B cell (primary cell): ENCODE results near the gene KIF21B. TPM values are rescaled to one million over a fixed set of nuclear protein-coding genes. Genes with fewer than 3 reads are reported as not detected.

Experiments
- ATAC-seq: fragments of 200-7000 bp; cut with Tn5 transposase; one replicate; pipeline ENCODE4 v1.10.0; 2021; ENCODE audit warnings: low read depth, mild to moderate bottlenecking, moderate number of reproducible peaks, moderate library complexity
- CTCF ChIA-PET: fragments of 350-600 bp; sonication (Branson Sonifier 250); formaldehyde crosslinking; loops from one replicate; lab custom pipeline; 2021; ENCODE audit warnings: antibody characterized with exemption, inconsistent platforms; lab: Charles Lee
- POLR2A ChIA-PET: fragments of 350-600 bp; sonication (Branson Sonifier 250); formaldehyde crosslinking; loops from one replicate; lab custom pipeline; 2021; ENCODE audit warnings: antibody characterized with exemption; lab: Charles Lee
- DNase-seq: peaks from one replicate; pipeline ENCODE4 v3.0.0; 2013
- H2AFZ ChIP-seq: 2 replicates; pipeline ENCODE4 v1.6.1; 2012; ENCODE audit warnings: mild to moderate bottlenecking, low read depth, low read length; ENCODE audit not compliant: insufficient read depth, poor library complexity, severe bottlenecking
- H3K27ac ChIP-seq, 2 donors: 1 replicate in 1 of 2; 2 replicates in 1 of 2; pipeline ENCODE4 v1.5.1; 2012 to 2013; ENCODE audit warnings: low read length in 2 of 2, mild to moderate bottlenecking in 2 of 2, moderate library complexity in 1 of 2
- H3K27me3 ChIP-seq, 4 experiments: fragments of 200-600 bp in 1 of 4; sonication (generic) in 1 of 4; replicated peaks in 1 of 4; 1 replicate in 2 of 4; 2 replicates in 2 of 4; pipeline versions ENCODE4 v1.6.1 to v1.7.0; 2013 to 2016; ENCODE audit warnings: low read length in 3 of 4, mild to moderate bottlenecking in 2 of 4, mixed read lengths in 1 of 4, moderate library complexity in 1 of 4; ENCODE audit not compliant: insufficient read depth in 4 of 4, control insufficient read depth in 3 of 4; ENCODE audit errors: control extremely low read depth in 1 of 4
- H3K36me3 ChIP-seq, 2 experiments: replicated peaks in 1 of 2; 1 replicate in 1 of 2; 2 replicates in 1 of 2; pipeline versions ENCODE4 v1.6.1 to v1.7.1; 2013; ENCODE audit warnings: low read length in 1 of 2; ENCODE audit not compliant: insufficient read depth in 2 of 2, control insufficient read depth in 1 of 2; ENCODE audit errors: control extremely low read depth in 1 of 2, extremely low read depth in 1 of 2
- H3K4me1 ChIP-seq, 2 donors: fragments of 200-600 bp in 1 of 2; sonication (generic) in 1 of 2; 1 replicate in 1 of 2; 2 replicates in 1 of 2; pipeline versions ENCODE4 v1.5.1 to v1.6.1; 2013 to 2017; ENCODE audit warnings: low read length in 2 of 2; ENCODE audit not compliant: control insufficient read depth in 2 of 2, insufficient read depth in 2 of 2
- H3K4me2 ChIP-seq: replicated peaks from 2 replicates; pipeline ENCODE3; 2012; ENCODE audit warnings: mild to moderate bottlenecking, low read depth, low read length; ENCODE audit not compliant: poor library complexity, severe bottlenecking
- H3K4me3 ChIP-seq, 5 experiments: fragments of 200-600 bp in 1 of 5; sonication (generic) in 1 of 5; 1 replicate in 3 of 5; 2 replicates in 2 of 5; pipeline versions ENCODE4 v1.5.1 to v1.7.0; 2011 to 2016; ENCODE audit warnings: low read length in 4 of 5, mild to moderate bottlenecking in 4 of 5, low read depth in 2 of 5, control low read depth in 1 of 5, moderate library complexity in 1 of 5; ENCODE audit not compliant: insufficient read depth in 1 of 5; ENCODE audit errors: control extremely low read depth in 1 of 5, extremely low read depth in 1 of 5
- H3K79me2 ChIP-seq: fragments of 200-600 bp; sonication (generic); one replicate; pipeline ENCODE4 v1.6.0; 2016; ENCODE audit warnings: low read length; ENCODE audit not compliant: control insufficient read depth, insufficient read depth
- H3K9ac ChIP-seq: fragments of 200-600 bp; sonication (generic); 2 replicates; pipeline ENCODE4 v1.6.1; 2017; ENCODE audit warnings: mild to moderate bottlenecking, low read length, moderate library complexity
- H3K9me3 ChIP-seq, 3 donors: one replicate each; pipeline versions ENCODE4 v1.6.1 to v1.7.1; 2013; ENCODE audit warnings: low read length in 2 of 3; ENCODE audit not compliant: control insufficient read depth in 2 of 3, insufficient read depth in 1 of 3; ENCODE audit errors: control extremely low read depth in 1 of 3
- H4K20me1 ChIP-seq: 2 replicates; pipeline ENCODE4 v1.6.0; 2012; ENCODE audit warnings: mild to moderate bottlenecking, low read length; ENCODE audit not compliant: insufficient read depth, control insufficient read depth, poor library complexity, severe bottlenecking
- H3K27ac Mint-ChIP-seq: one replicate; pipeline ENCODE4 v1.8.0; 2021; ENCODE audit warnings: mixed read lengths
- H3K27me3 Mint-ChIP-seq: one replicate; pipeline ENCODE4 v1.8.0; 2021; ENCODE audit warnings: mixed read lengths
- H3K4me1 Mint-ChIP-seq: one replicate; pipeline ENCODE4 v1.8.0; 2021; ENCODE audit warnings: mixed read lengths
- H3K4me3 Mint-ChIP-seq: one replicate; pipeline ENCODE4 v1.8.0; 2021; ENCODE audit warnings: mixed read lengths
- H3K9me3 Mint-ChIP-seq: one replicate; pipeline ENCODE4 v1.8.0; 2022; ENCODE audit warnings: mixed read lengths; ENCODE audit not compliant: insufficient read depth
- CTCF ChIP-seq: fragments of 200-600 bp; IDR thresholded peaks from one replicate; pipeline ENCODE4 v1.8.0; 2022; ENCODE audit warnings: antibody characterized with exemption, mild to moderate bottlenecking
- EZH2 ChIP-seq: IDR thresholded peaks from 2 replicates; pipeline ENCODE4 v1.6.1; 2012; ENCODE audit warnings: borderline replicate concordance, low read depth, mild to moderate bottlenecking, moderate library complexity, low read length; ENCODE audit not compliant: insufficient read depth, poor library complexity, severe bottlenecking
- WGBS: methylation state at CpG from one replicate; pipeline ENCODE4 v1.1.5; 2013; ENCODE audit warnings: missing lambda C conversion rate; ENCODE audit not compliant: insufficient coverage; 5-methylcytosine and 5-hydroxymethylcytosine counted together
- intact Hi-C: fragments of 100-400 bp; cut with micrococcal nuclease; formaldehyde crosslinking; loops from one replicate; pipeline ENCODE4 v1.10.0; 2022
- polyA plus RNA-seq: library from polyadenylated mRNA; depleted of rRNA; stranded (reverse); fragments of >200 nt; gene quantifications from 2 replicates; pipeline ENCODE4 v1.2.3, GENCODE V29; 2012
- total RNA-seq, 2 donors: library from RNA; stranded (reverse); fragments of 120-200 nt in 1 of 2; gene quantifications; 1 replicate in 1 of 2; 2 replicates in 1 of 2; pipeline versions ENCODE4 v1.2.3 to v1.2.4, GENCODE V29; 2013 to 2022

KIF21B gene
- total and polyA plus RNA-seq, 2 donors (not counting 1 experiment from before 2014, with no cell fraction given): 41.1 to 41.6 TPM

GRCh38 chr1:201059871-201060555, 36.5 kb upstream of the KIF21B start:
- DNase-seq: no peak
- no peaks in the 10 kb centered on the region for H3K79me2 ChIP-seq
- Mint-ChIP-seq H3K9me3 (no peaks in the 10 kb centered on the region), H3K27me3 (peaks cover 8% of the 10 kb centered on the region), H3K4me3 (no peak overlapping the region), H3K4me1 (peaks cover 31% of the 10 kb centered on the region), H3K27ac (no peak overlapping the region)
- ATAC-seq: no peak
- intact Hi-C loops: no loop called here
- TF ChIP-seq EZH2 (no peak), CTCF (no peak)
- WGBS: 77% methylated on average over 2 of the region's 5 CpGs
- ChIA-PET CTCF (no interaction called here), POLR2A (no interaction called here)
- H2AFZ ChIP-seq: no peak overlapping the region
- H3K27me3 ChIP-seq: peaks cover 0 to 2% (median 0%) of the 10 kb centered on the region in 4 experiments
- no peak overlapping the region for H3K9ac ChIP-seq
- H3K4me2 ChIP-seq: no peak overlapping the region
- no peak overlapping the region for H3K4me3 ChIP-seq
- H3K4me1 ChIP-seq: peaks cover 22 to 31% of the 10 kb centered on the region in 2 donors
- no peaks in the 10 kb centered on the region for H4K20me1 ChIP-seq
- H3K27ac ChIP-seq: no peak overlapping the region
- H3K36me3 ChIP-seq: no peaks in the 10 kb centered on the region
- H3K9me3 ChIP-seq: no peaks in the 10 kb centered on the region

- peaks cover 36% of the 10 kb centered on the region for H3K4me1 Mint-ChIP-seq
- H3K9ac ChIP-seq: no peak overlapping the region
- peaks cover 0 to 2% (median 0%) of the 10 kb centered on the region in 4 experiments for H3K27me3 ChIP-seq
- TF ChIP-seq CTCF (no peak), EZH2 (no peak)
- no peaks in the 10 kb centered on the region for H3K9me3 Mint-ChIP-seq
- WGBS: 83% methylated on average over 2 of the region's 3 CpGs
- H4K20me1 ChIP-seq: no peaks in the 10 kb centered on the region
- no peak overlapping the region for H3K4me3 ChIP-seq
- H3K9me3 ChIP-seq: no peaks in the 10 kb centered on the region
- H3K4me1 ChIP-seq: peaks cover 25 to 36% of the 10 kb centered on the region in 2 donors
- peaks cover 3% of the 10 kb centered on the region for H3K27me3 Mint-ChIP-seq
- DNase-seq: no peak
- ChIA-PET CTCF (no interaction called here), POLR2A (no interaction called here)
- H3K36me3 ChIP-seq: no peaks in the 10 kb centered on the region
- H3K27ac ChIP-seq: no peak overlapping the region
- intact Hi-C loops: no loop called here
- H3K4me3 Mint-ChIP-seq: no peak overlapping the region
- no peak overlapping the region for H3K4me2 ChIP-seq
- H2AFZ ChIP-seq: no peak overlapping the region
- H3K27ac Mint-ChIP-seq: no peak overlapping the region
- no peak for ATAC-seq
- no peaks in the 10 kb centered on the region for H3K79me2 ChIP-seq
These were observed 35.9 kb upstream of the KIF21B start for GRCh38 chr1:201059401-201059800.
